Thoracic aorta (tissue), 2 donors: ENCODE measurements around the gene STX19. TPM values are rescaled to one million over a fixed set of nuclear protein-coding genes. Genes with fewer than 3 reads are reported as not detected.
A peak's percentile ranks its signal among the peaks of the same experiment; 100 is the strongest.

Source experiments
- ATAC-seq: fragments of 150-250 bp; one replicate; pipeline ENCODE4 v1.8.0; 2017; ENCODE audit warnings: low read depth; ENCODE audit not compliant: insufficient number of reproducible peaks, low FRiP score
- DNase-seq: peaks from one replicate; pipeline ENCODE4 v3.0.0-alpha.2; 2020; ENCODE audit warnings: low spot score
- H3K27ac ChIP-seq, 2 donors: fragments of 200-600 bp; sonication (generic); 1 replicate in 1 of 2; 2 replicates in 1 of 2; pipeline ENCODE4 v1.5.1; 2016; ENCODE audit warnings: mild to moderate bottlenecking in 2 of 2, moderate library complexity in 2 of 2
- H3K27me3 ChIP-seq: fragments of 200-600 bp; sonication (generic); replicated peaks from 2 replicates; pipeline ENCODE4 v1.6.0; 2016; ENCODE audit warnings: mild to moderate bottlenecking; ENCODE audit not compliant: insufficient read depth
- H3K36me3 ChIP-seq: fragments of 200-600 bp; sonication (generic); one replicate; pipeline ENCODE4 v1.5.1; 2016
- H3K4me1 ChIP-seq, 2 donors: fragments of 200-600 bp; sonication (generic); 1 replicate in 1 of 2; 2 replicates in 1 of 2; pipeline versions ENCODE4 v1.5.1 to v1.6.0; 2016; ENCODE audit warnings: low read depth in 2 of 2, mild to moderate bottlenecking in 1 of 2; ENCODE audit not compliant: control insufficient read depth in 1 of 2
- H3K4me3 ChIP-seq: fragments of 200-600 bp; sonication (generic); 2 replicates; pipeline ENCODE4 v1.5.1; 2016; ENCODE audit warnings: mild to moderate bottlenecking
- H3K9me3 ChIP-seq: fragments of 200-600 bp; sonication (generic); 2 replicates; pipeline ENCODE4 v1.5.1; 2016
- CTCF ChIP-seq: fragments of 200-600 bp; sonication (generic); IDR thresholded peaks from one replicate; pipeline ENCODE4 v1.5.1; 2019; ENCODE audit warnings: antibody characterized with exemption
- total RNA-seq, 2 donors: library from RNA; depleted of rRNA; stranded (reverse); fragments of >200 nt; gene quantifications; one replicate each; pipeline versions ENCODE4 v1.1.0 to v1.2.3, GENCODE V29; 2016

Gene STX19
- total RNA-seq, 2 donors from 2014 or later = not detected

GRCh38 chr3:94069194-94069813, 40.9 kb upstream of the STX19 start:
- H3K9me3 ChIP-seq = no peaks in the 10 kb centered on the region
- ATAC-seq (no peak), DNase-seq (no peak)
- no peaks in the 10 kb centered on the region for H3K27me3 ChIP-seq
- peak; percentile 65 for TF ChIP-seq CTCF
- no peaks in the 10 kb centered on the region for H3K36me3 ChIP-seq
- peak overlapping the region; percentile 38 for H3K4me3 ChIP-seq
- H3K27ac ChIP-seq = no peak overlapping the region
- peaks cover 12 to 23% of the 10 kb centered on the region in 2 donors for H3K4me1 ChIP-seq

- Histone ChIP-seq H3K4me3 (no peak overlapping the region), H3K27me3 (no peaks in the 10 kb centered on the region), H3K9me3 (no peaks in the 10 kb centered on the region), H3K27ac (no peak overlapping the region), H3K36me3 (no peaks in the 10 kb centered on the region), H3K4me1 (peaks cover 21 to 36% of the 10 kb centered on the region in 2 donors)
- DNase-seq (no peak), ATAC-seq (no peak)
- TF ChIP-seq CTCF = no peak
Observed at GRCh38 chr3:94066506-94067500, 38.4 kb upstream of the STX19 start.

GRCh38 chr3:94065819-94066480, 37.6 kb upstream of the STX19 start:
- Histone ChIP-seq H3K27ac (no peak overlapping the region), H3K4me1 (peaks cover 22 to 36% of the 10 kb centered on the region in 2 donors), H3K4me3 (no peak overlapping the region), H3K27me3 (no peaks in the 10 kb centered on the region), H3K9me3 (no peaks in the 10 kb centered on the region), H3K36me3 (no peaks in the 10 kb centered on the region)
- ATAC-seq (no peak), DNase-seq (no peak)
- TF ChIP-seq CTCF = no peak

- ATAC-seq (no peak), DNase-seq (no peak)
- peaks cover 22 to 36% of the 10 kb centered on the region in 2 donors for H3K4me1 ChIP-seq
- TF ChIP-seq CTCF = no peak
- H3K27ac ChIP-seq = no peak overlapping the region
- no peaks in the 10 kb centered on the region for H3K9me3 ChIP-seq
- no peaks in the 10 kb centered on the region for H3K36me3 ChIP-seq
- no peaks in the 10 kb centered on the region for H3K27me3 ChIP-seq
- H3K4me3 ChIP-seq = no peak overlapping the region
Observed at GRCh38 chr3:94065122-94065521, 36.7 kb upstream of the STX19 start.
